NCI-H2227 (cell line): ENCODE data around the gene THADA.

Experiments used
- DNase-seq: peaks from one replicate; lab custom pipeline; 2025; ENCODE audit not compliant: unreplicated experiment; lab: John Stamatoyannopoulos, UW

THADA gene

GRCh38 chr2:43509886-43510285, 86.0 kb downstream of the THADA start:
- no peak for DNase-seq

- no peak for DNase-seq
These were observed 87.6 kb downstream of the THADA start for GRCh38 chr2:43508209-43508608.

- DNase-seq: no peak
These were observed 88.7 kb downstream of the THADA start for GRCh38 chr2:43507137-43507536.

- no peak for DNase-seq
These were observed 100.1 kb downstream of the THADA start for GRCh38 chr2:43495727-43496126.

- DNase-seq: no peak
These were observed 101.9 kb downstream of the THADA start for GRCh38 chr2:43493954-43494353.

- DNase-seq: no peak
These were observed 104.7 kb downstream of the THADA start for GRCh38 chr2:43491065-43491639.

- DNase-seq: no peak
These were observed 105.5 kb downstream of the THADA start for GRCh38 chr2:43490252-43490786.

- DNase-seq: no peak
These were observed 107.1 kb downstream of the THADA start for GRCh38 chr2:43488737-43489136.

- DNase-seq: no peak
These were observed 109.2 kb downstream of the THADA start for GRCh38 chr2:43486603-43487002.

GRCh38 chr2:43484323-43484930, 111.4 kb downstream of the THADA start:
- peak; percentile 77 for DNase-seq

GRCh38 chr2:43482961-43483360, 112.9 kb downstream of the THADA start:
- peak; percentile 13 for DNase-seq

- no peak for DNase-seq
These were observed 113.8 kb downstream of the THADA start for GRCh38 chr2:43481927-43482542.

GRCh38 chr2:43480874-43481273, 115.0 kb downstream of the THADA start:
- no peak for DNase-seq

- no peak for DNase-seq
These were observed 117.3 kb downstream of the THADA start for GRCh38 chr2:43478412-43479086.

- no peak for DNase-seq
These were observed 119.9 kb downstream of the THADA start for GRCh38 chr2:43475922-43476321.

GRCh38 chr2:43475137-43475846, 120.5 kb downstream of the THADA start:
- DNase-seq: no peak

GRCh38 chr2:43474273-43474672, 121.6 kb downstream of the THADA start:
- no peak for DNase-seq

GRCh38 chr2:43473767-43474166, 122.1 kb downstream of the THADA start:
- DNase-seq: no peak

GRCh38 chr2:43472527-43473194, 123.2 kb downstream of the THADA start:
- DNase-seq: no peak

GRCh38 chr2:43469713-43470112, 126.1 kb downstream of the THADA start:
- no peak for DNase-seq

GRCh38 chr2:43469094-43469493, 126.7 kb downstream of the THADA start:
- no peak for DNase-seq
